ENCODE data around the gene SCAMP3.
"Not testable (repeated sequence)": the region's sequence is repeated elsewhere in the genome, so short reads cannot be mapped to it uniquely, and the experiment has no call there.

Gene SCAMP3

GRCh38 chr1:155226910-155227260 is 35.3 kb downstream of the SCAMP3 start:
- Histone ChIP-seq H3K4me1 (ENCODE audit: insufficient read depth, low read length, poor library complexity, severe bottlenecking) (peaks cover 24% of the 10 kb centered on the region), H3F3A (ENCODE audit: low read depth) (peaks cover 5% of the 10 kb centered on the region; the same call in 1 of the 2 replicates), H3K27me3 (ENCODE audit: insufficient read depth, low read length, poor library complexity, severe bottlenecking) (peaks cover 5% of the 10 kb centered on the region), H3K4me2 (ENCODE audit: low read depth, low read length, poor library complexity, severe bottlenecking) (peak overlapping the region; percentile 90), H2AFZ (ENCODE audit: low read length) (peak overlapping the region; percentile 85), H3K9ac (ENCODE audit: low read depth, low read length, poor library complexity, severe bottlenecking) (peak overlapping the region; percentile 99), H4K20me1 (ENCODE audit: insufficient read depth, low read length, poor library complexity, severe bottlenecking) (peaks cover 9% of the 10 kb centered on the region), H3K4me3 (ENCODE audit: low read length, poor library complexity, severe bottlenecking) (peak overlapping the region; percentile 98), H3K36me3 (ENCODE audit: insufficient read depth, low read length) (no peaks in the 10 kb centered on the region), H3K9me3 (ENCODE audit: insufficient read depth, low read depth, low read length) (no peaks in the 10 kb centered on the region), H3K79me2 (ENCODE audit: insufficient read depth, low read length) (peaks cover 37% of the 10 kb centered on the region), H3K9me2 (replicated peaks; ENCODE audit: low read depth, low read length) (no peaks in the 10 kb centered on the region)
- no peak for TF ChIP-seq EZH2phosphoT487 (IDR thresholded peaks at IDR 0.05; ENCODE audit: borderline replicate concordance)
- TF ChIP-seq CTCF (conservative IDR thresholded peaks at IDR 0.05; ENCODE audit: low read length) = no peak; the same call in 1 of the 2 replicates

DNA sequence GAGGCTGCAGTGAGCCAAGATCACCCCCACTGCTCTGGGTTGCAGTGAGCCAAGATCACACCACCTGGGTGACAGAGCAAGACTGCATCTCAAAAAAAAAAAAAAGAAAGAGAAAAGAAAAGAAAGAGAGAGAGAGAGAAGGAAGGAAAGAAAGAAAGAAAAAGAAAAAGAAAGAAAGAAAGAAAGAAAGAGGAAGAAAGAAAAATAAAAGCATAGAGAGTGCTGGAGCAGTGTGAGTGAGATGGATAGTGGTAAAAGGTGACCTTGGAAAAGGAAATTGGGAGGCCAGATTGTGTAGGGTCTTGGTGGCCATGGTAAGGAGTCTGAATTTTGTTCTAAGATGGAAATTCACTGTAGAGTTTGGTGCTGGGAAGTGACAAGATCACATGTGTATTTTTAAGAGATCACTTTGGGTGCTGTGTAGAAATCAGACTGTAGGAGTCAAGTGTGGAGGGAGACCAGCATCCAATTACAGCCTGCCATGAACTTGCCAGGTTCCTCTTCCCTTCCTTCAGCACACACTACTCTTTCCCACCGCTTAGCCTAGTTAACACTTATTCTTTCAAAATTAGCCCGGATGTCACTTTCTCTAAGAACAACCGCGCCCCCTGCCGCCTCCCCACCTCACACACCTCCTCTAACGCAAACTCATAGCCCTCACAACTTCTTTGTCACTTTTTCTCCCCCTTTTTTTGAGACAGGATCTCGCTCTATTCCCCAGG is 35.8 kb downstream of the SCAMP3 start:
- H3F3A ChIP-seq (ENCODE audit: low read depth) = peaks cover 5% of the 10 kb centered on the region; the same call in 1 of the 2 replicates
- peak overlapping the region; percentile 98 for H3K4me3 ChIP-seq (ENCODE audit: low read length, poor library complexity, severe bottlenecking)
- peaks cover 9% of the 10 kb centered on the region for H4K20me1 ChIP-seq (ENCODE audit: insufficient read depth, low read length, poor library complexity, severe bottlenecking)
- peak; percentile 86 for TF ChIP-seq CTCF (conservative IDR thresholded peaks at IDR 0.05; ENCODE audit: low read length)
- TF ChIP-seq EZH2phosphoT487 (IDR thresholded peaks at IDR 0.05; ENCODE audit: borderline replicate concordance) = no peak
- H3K4me1 ChIP-seq (ENCODE audit: insufficient read depth, low read length, poor library complexity, severe bottlenecking) = peaks cover 24% of the 10 kb centered on the region
- H3K27me3 ChIP-seq (ENCODE audit: insufficient read depth, low read length, poor library complexity, severe bottlenecking) = peaks cover 5% of the 10 kb centered on the region
- peak overlapping the region; percentile 90 for H3K4me2 ChIP-seq (ENCODE audit: low read depth, low read length, poor library complexity, severe bottlenecking)
- no peaks in the 10 kb centered on the region for H3K9me2 ChIP-seq (replicated peaks; ENCODE audit: low read depth, low read length)
- no peaks in the 10 kb centered on the region for H3K9me3 ChIP-seq (ENCODE audit: insufficient read depth, low read depth, low read length)
- no peaks in the 10 kb centered on the region for H3K36me3 ChIP-seq (ENCODE audit: insufficient read depth, low read length)
- peaks cover 37% of the 10 kb centered on the region for H3K79me2 ChIP-seq (ENCODE audit: insufficient read depth, low read length)
- peak overlapping the region; percentile 85 for H2AFZ ChIP-seq (ENCODE audit: low read length)
- peak overlapping the region; percentile 99 for H3K9ac ChIP-seq (ENCODE audit: low read depth, low read length, poor library complexity, severe bottlenecking)

- H3K4me2 ChIP-seq (ENCODE audit: low read depth, low read length, poor library complexity, severe bottlenecking) = peak overlapping the region; percentile 90
- H3K9me3 ChIP-seq (ENCODE audit: insufficient read depth, low read depth, low read length); H3F3A ChIP-seq (ENCODE audit: low read depth); H3K36me3 ChIP-seq (ENCODE audit: insufficient read depth, low read length); H2AFZ ChIP-seq (ENCODE audit: low read length); H3K27me3 ChIP-seq (ENCODE audit: insufficient read depth, low read length, poor library complexity, severe bottlenecking); H3K9me2 ChIP-seq (replicated peaks; ENCODE audit: low read depth, low read length); H4K20me1 ChIP-seq (ENCODE audit: insufficient read depth, low read length, poor library complexity, severe bottlenecking): not testable (repeated sequence)
- peaks cover 24% of the 10 kb centered on the region for H3K4me1 ChIP-seq (ENCODE audit: insufficient read depth, low read length, poor library complexity, severe bottlenecking)
- H3K9ac ChIP-seq (ENCODE audit: low read depth, low read length, poor library complexity, severe bottlenecking) = peak overlapping the region; percentile 99
- peaks cover 37% of the 10 kb centered on the region for H3K79me2 ChIP-seq (ENCODE audit: insufficient read depth, low read length)
- peak overlapping the region; percentile 98 for H3K4me3 ChIP-seq (ENCODE audit: low read length, poor library complexity, severe bottlenecking)
Measured at GRCh38 chr1:155225404-155225759, 36.8 kb downstream of the SCAMP3 start.

DNA sequence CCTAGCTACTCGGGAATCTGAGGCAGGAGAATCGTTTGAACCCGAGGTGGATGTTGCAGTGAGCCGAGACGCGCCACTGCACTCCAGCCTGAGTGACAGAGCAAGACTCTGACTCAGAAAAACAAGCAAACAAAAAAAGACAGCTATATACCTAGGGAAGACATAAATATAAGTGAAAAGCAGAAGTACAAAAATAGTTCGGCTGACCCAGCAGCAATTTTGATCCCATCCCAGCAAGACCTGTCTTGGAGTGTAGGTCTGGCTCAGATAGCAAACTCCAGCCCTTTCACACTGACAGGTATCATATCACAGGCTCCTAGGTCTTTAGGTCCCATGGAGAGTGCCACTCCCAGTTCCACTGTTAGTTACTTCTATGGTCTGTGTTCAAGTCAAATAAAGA is 39.1 kb downstream of the SCAMP3 start:
- Histone ChIP-seq H3K4me3 (ENCODE audit: low read length, poor library complexity, severe bottlenecking) (no peak overlapping the region), H3F3A (ENCODE audit: low read depth) (peaks cover 5% of the 10 kb centered on the region; the same call in 1 of the 2 replicates), H4K20me1 (ENCODE audit: insufficient read depth, low read length, poor library complexity, severe bottlenecking) (peaks cover 9% of the 10 kb centered on the region), H3K4me2 (ENCODE audit: low read depth, low read length, poor library complexity, severe bottlenecking) (no peak overlapping the region), H3K79me2 (ENCODE audit: insufficient read depth, low read length) (peaks cover 34% of the 10 kb centered on the region), H3K9me3 (ENCODE audit: insufficient read depth, low read depth, low read length) (no peaks in the 10 kb centered on the region), H3K4me1 (ENCODE audit: insufficient read depth, low read length, poor library complexity, severe bottlenecking) (peaks cover 31% of the 10 kb centered on the region), H3K36me3 (ENCODE audit: insufficient read depth, low read length) (no peaks in the 10 kb centered on the region), H3K9me2 (replicated peaks; ENCODE audit: low read depth, low read length) (no peaks in the 10 kb centered on the region), H3K27me3 (ENCODE audit: insufficient read depth, low read length, poor library complexity, severe bottlenecking) (peaks cover 5% of the 10 kb centered on the region), H2AFZ (ENCODE audit: low read length) (no peak overlapping the region), H3K9ac (ENCODE audit: low read depth, low read length, poor library complexity, severe bottlenecking) (no peak overlapping the region)
- TF ChIP-seq EZH2phosphoT487 (IDR thresholded peaks at IDR 0.05; ENCODE audit: borderline replicate concordance) (no peak), CTCF (conservative IDR thresholded peaks at IDR 0.05; ENCODE audit: low read length) (no peak)

GRCh38 chr1:155220211-155220965 is 41.8 kb downstream of the SCAMP3 start:
- H3F3A ChIP-seq (ENCODE audit: low read depth); H3K27me3 ChIP-seq (ENCODE audit: insufficient read depth, low read length, poor library complexity, severe bottlenecking); H3K9me3 ChIP-seq (ENCODE audit: insufficient read depth, low read depth, low read length); H3K9me2 ChIP-seq (replicated peaks; ENCODE audit: low read depth, low read length); H4K20me1 ChIP-seq (ENCODE audit: insufficient read depth, low read length, poor library complexity, severe bottlenecking); H3K4me3 ChIP-seq (ENCODE audit: low read length, poor library complexity, severe bottlenecking); H3K9ac ChIP-seq (ENCODE audit: low read depth, low read length, poor library complexity, severe bottlenecking); H3K36me3 ChIP-seq (ENCODE audit: insufficient read depth, low read length): not testable (repeated sequence)
- H3K4me2 ChIP-seq (ENCODE audit: low read depth, low read length, poor library complexity, severe bottlenecking) = peak overlapping the region; percentile 75
- peaks cover 17% of the 10 kb centered on the region for H3K4me1 ChIP-seq (ENCODE audit: insufficient read depth, low read length, poor library complexity, severe bottlenecking)
- H2AFZ ChIP-seq (ENCODE audit: low read length) = 0 out of 2 replicates have a peak overlapping the region, but pooled peaks have one; percentile 80
- peaks cover 15% of the 10 kb centered on the region for H3K79me2 ChIP-seq (ENCODE audit: insufficient read depth, low read length)

All from Loucy (cell line).